ENCODE measurements around the gene SLC38A11. TPM values are rescaled to one million over a fixed set of nuclear protein-coding genes. Genes with fewer than 3 reads are reported as not detected.

SLC38A11 gene
- total and polyA plus RNA-seq, 2 of the 8 experiments (the other 6 are each of a cell fraction or from before 2014, with no cell fraction given), result not detected

DNA sequence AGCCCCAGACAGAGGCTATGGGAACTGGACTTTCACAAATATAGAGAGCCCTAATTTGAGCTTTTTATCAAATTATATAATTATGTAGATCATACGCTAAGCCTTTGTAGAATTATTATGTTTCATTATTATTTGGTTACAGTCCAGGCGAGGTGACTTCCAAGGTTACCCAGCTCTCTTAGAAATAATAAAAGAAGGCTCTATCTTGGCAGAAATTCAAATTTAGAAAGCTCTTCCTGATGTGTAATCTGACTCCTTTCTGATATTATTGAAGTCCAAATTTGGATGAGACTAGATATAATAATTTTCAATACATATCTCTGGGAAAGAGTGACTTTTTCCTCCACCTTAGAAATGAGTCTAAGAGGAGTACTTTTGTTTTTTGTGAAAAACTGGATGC, 4.8 kb upstream of the SLC38A11 start (continued):
- TF ChIP-seq, protein P1, sequence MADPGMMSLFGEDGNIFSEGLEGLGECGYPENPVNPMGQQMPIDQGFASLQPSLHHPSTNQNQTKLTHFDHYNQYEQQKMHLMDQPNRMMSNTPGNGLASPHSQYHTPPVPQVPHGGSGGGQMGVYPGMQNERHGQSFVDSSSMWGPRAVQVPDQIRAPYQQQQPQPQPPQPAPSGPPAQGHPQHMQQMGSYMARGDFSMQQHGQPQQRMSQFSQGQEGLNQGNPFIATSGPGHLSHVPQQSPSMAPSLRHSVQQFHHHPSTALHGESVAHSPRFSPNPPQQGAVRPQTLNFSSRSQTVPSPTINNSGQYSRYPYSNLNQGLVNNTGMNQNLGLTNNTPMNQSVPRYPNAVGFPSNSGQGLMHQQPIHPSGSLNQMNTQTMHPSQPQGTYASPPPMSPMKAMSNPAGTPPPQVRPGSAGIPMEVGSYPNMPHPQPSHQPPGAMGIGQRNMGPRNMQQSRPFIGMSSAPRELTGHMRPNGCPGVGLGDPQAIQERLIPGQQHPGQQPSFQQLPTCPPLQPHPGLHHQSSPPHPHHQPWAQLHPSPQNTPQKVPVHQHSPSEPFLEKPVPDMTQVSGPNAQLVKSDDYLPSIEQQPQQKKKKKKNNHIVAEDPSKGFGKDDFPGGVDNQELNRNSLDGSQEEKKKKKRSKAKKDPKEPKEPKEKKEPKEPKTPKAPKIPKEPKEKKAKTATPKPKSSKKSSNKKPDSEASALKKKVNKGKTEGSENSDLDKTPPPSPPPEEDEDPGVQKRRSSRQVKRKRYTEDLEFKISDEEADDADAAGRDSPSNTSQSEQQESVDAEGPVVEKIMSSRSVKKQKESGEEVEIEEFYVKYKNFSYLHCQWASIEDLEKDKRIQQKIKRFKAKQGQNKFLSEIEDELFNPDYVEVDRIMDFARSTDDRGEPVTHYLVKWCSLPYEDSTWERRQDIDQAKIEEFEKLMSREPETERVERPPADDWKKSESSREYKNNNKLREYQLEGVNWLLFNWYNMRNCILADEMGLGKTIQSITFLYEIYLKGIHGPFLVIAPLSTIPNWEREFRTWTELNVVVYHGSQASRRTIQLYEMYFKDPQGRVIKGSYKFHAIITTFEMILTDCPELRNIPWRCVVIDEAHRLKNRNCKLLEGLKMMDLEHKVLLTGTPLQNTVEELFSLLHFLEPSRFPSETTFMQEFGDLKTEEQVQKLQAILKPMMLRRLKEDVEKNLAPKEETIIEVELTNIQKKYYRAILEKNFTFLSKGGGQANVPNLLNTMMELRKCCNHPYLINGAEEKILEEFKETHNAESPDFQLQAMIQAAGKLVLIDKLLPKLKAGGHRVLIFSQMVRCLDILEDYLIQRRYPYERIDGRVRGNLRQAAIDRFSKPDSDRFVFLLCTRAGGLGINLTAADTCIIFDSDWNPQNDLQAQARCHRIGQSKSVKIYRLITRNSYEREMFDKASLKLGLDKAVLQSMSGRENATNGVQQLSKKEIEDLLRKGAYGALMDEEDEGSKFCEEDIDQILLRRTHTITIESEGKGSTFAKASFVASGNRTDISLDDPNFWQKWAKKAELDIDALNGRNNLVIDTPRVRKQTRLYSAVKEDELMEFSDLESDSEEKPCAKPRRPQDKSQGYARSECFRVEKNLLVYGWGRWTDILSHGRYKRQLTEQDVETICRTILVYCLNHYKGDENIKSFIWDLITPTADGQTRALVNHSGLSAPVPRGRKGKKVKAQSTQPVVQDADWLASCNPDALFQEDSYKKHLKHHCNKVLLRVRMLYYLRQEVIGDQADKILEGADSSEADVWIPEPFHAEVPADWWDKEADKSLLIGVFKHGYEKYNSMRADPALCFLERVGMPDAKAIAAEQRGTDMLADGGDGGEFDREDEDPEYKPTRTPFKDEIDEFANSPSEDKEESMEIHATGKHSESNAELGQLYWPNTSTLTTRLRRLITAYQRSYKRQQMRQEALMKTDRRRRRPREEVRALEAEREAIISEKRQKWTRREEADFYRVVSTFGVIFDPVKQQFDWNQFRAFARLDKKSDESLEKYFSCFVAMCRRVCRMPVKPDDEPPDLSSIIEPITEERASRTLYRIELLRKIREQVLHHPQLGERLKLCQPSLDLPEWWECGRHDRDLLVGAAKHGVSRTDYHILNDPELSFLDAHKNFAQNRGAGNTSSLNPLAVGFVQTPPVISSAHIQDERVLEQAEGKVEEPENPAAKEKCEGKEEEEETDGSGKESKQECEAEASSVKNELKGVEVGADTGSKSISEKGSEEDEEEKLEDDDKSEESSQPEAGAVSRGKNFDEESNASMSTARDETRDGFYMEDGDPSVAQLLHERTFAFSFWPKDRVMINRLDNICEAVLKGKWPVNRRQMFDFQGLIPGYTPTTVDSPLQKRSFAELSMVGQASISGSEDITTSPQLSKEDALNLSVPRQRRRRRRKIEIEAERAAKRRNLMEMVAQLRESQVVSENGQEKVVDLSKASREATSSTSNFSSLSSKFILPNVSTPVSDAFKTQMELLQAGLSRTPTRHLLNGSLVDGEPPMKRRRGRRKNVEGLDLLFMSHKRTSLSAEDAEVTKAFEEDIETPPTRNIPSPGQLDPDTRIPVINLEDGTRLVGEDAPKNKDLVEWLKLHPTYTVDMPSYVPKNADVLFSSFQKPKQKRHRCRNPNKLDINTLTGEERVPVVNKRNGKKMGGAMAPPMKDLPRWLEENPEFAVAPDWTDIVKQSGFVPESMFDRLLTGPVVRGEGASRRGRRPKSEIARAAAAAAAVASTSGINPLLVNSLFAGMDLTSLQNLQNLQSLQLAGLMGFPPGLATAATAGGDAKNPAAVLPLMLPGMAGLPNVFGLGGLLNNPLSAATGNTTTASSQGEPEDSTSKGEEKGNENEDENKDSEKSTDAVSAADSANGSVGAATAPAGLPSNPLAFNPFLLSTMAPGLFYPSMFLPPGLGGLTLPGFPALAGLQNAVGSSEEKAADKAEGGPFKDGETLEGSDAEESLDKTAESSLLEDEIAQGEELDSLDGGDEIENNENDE (IDR thresholded peaks at IDR 0.05; ENCODE audit: insufficient replicate concordance, low read length), result no peak
- TF ChIP-seq POU5F1 (IDR thresholded peaks at IDR 0.05; ENCODE audit: low read depth, low read length) (no peak), JUN (IDR thresholded peaks at IDR 0.05; ENCODE audit: low read depth, low read length) (no peak), SP2 (IDR thresholded peaks at IDR 0.05; ENCODE audit: low read length) (no peak), CTBP2 (IDR thresholded peaks at IDR 0.05; ENCODE audit: borderline replicate concordance, insufficient read depth, insufficient read length, low read length) (no peak), CHD1 (IDR thresholded peaks at IDR 0.05; ENCODE audit: low read depth, low read length) (no peak), BRCA1 (IDR thresholded peaks at IDR 0.05; ENCODE audit: low read depth, low read length) (no peak), SUZ12 (IDR thresholded peaks at IDR 0.05; ENCODE audit: low read length) (no peak), BACH1 (IDR thresholded peaks at IDR 0.05; ENCODE audit: low read length) (no peak), CBX5 (IDR thresholded peaks at IDR 0.05; ENCODE audit: low read depth, low read length) (no peak), CHD2 (IDR thresholded peaks at IDR 0.05; ENCODE audit: low read length) (no peak)
- TF ChIP-seq, protein P2, sequence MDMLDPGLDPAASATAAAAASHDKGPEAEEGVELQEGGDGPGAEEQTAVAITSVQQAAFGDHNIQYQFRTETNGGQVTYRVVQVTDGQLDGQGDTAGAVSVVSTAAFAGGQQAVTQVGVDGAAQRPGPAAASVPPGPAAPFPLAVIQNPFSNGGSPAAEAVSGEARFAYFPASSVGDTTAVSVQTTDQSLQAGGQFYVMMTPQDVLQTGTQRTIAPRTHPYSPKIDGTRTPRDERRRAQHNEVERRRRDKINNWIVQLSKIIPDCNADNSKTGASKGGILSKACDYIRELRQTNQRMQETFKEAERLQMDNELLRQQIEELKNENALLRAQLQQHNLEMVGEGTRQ (IDR thresholded peaks at IDR 0.05; ENCODE audit: low read length), result no peak

Data from H1 (cell line).